Activated B cell treated with CpG ODN at 0.5 μM for 24 hours (primary cell): ENCODE measurements around the gene CCDC178. TPM values are rescaled to one million over a fixed set of nuclear protein-coding genes. Genes with fewer than 3 reads are reported as not detected.

Experiments
- ATAC-seq: fragments of 200-7000 bp; cut with Tn5 transposase; one replicate; pipeline ENCODE4 v1.10.0; 2021; ENCODE audit warnings: low read depth, mild to moderate bottlenecking, moderate library complexity
- CTCF ChIA-PET: fragments of 350-600 bp; sonication (Branson Sonifier 250); formaldehyde crosslinking; loops from one replicate; lab custom pipeline; 2021; ENCODE audit warnings: antibody characterized with exemption; lab: Charles Lee
- POLR2A ChIA-PET: fragments of 350-600 bp; sonication (Branson Sonifier 250); formaldehyde crosslinking; loops from one replicate; lab custom pipeline; 2021; ENCODE audit warnings: antibody characterized with exemption; lab: Charles Lee
- DNase-seq: peaks from one replicate; pipeline ENCODE4 v3.0.0; 2022
- H3K27ac Mint-ChIP-seq: one replicate; pipeline ENCODE4 v1.8.0; 2020; ENCODE audit warnings: mixed read lengths
- H3K27me3 Mint-ChIP-seq: one replicate; pipeline ENCODE4 v1.8.0; 2021; ENCODE audit warnings: mixed read lengths
- H3K36me3 Mint-ChIP-seq: one replicate; pipeline ENCODE4 v1.8.0; 2021; ENCODE audit warnings: low read depth, mixed read lengths
- H3K4me1 Mint-ChIP-seq: one replicate; pipeline ENCODE4 v1.8.0; 2021; ENCODE audit warnings: mixed read lengths
- H3K4me3 Mint-ChIP-seq: one replicate; pipeline ENCODE4 v1.8.0; 2020; ENCODE audit warnings: mild to moderate bottlenecking, mixed read lengths
- H3K9me3 Mint-ChIP-seq: one replicate; pipeline ENCODE4 v1.8.0; 2020; ENCODE audit warnings: mixed read lengths
- CTCF ChIP-seq: fragments of 200-600 bp; IDR thresholded peaks from one replicate; pipeline ENCODE4 v1.8.0; 2022; ENCODE audit warnings: antibody characterized with exemption, mild to moderate bottlenecking
- intact Hi-C: fragments of 100-400 bp; cut with micrococcal nuclease; formaldehyde crosslinking; loops from one replicate; pipeline ENCODE4 v1.15.1; 2024
- total RNA-seq: library from RNA; stranded (reverse); gene quantifications from 2 replicates; pipeline ENCODE4 v1.2.3, GENCODE V29; 2022

Gene CCDC178
- total RNA-seq, 1 donor from 2014 or later = not detected

GRCh38 chr18:33205777-33206176, 234.7 kb downstream of the CCDC178 start:
- no peak overlapping the region for H3K27ac Mint-ChIP-seq
- POLR2A ChIA-PET = no interaction called here
- H3K4me1 Mint-ChIP-seq = no peaks in the 10 kb centered on the region
- CTCF ChIA-PET = no interaction called here
- H3K36me3 Mint-ChIP-seq = no peaks in the 10 kb centered on the region
- no peak for TF ChIP-seq CTCF
- no peak for DNase-seq
- intact Hi-C loops = loop anchor here (10.0 kb wide), 1 partner anchor 491 kb away; no protein-coding TSS in a partner anchor
- peaks cover 12% of the 10 kb centered on the region for H3K27me3 Mint-ChIP-seq
- no peak for ATAC-seq
- no peak overlapping the region for H3K4me3 Mint-ChIP-seq
- H3K9me3 Mint-ChIP-seq = no peaks in the 10 kb centered on the region

GRCh38 chr18:33201509-33201926, 239.0 kb downstream of the CCDC178 start:
- Mint-ChIP-seq H3K36me3 (no peaks in the 10 kb centered on the region), H3K27me3 (peaks cover 12% of the 10 kb centered on the region), H3K4me3 (no peak overlapping the region), H3K27ac (no peak overlapping the region), H3K4me1 (no peaks in the 10 kb centered on the region), H3K9me3 (no peaks in the 10 kb centered on the region)
- no peak for TF ChIP-seq CTCF
- DNase-seq (no peak), ATAC-seq (no peak)
- POLR2A ChIA-PET = no interaction called here
- intact Hi-C loops = loop anchor here (10.0 kb wide), 1 partner anchor 487 kb away; no protein-coding TSS in a partner anchor
- CTCF ChIA-PET = no interaction called here

GRCh38 chr18:33195795-33196194, 244.7 kb downstream of the CCDC178 start:
- intact Hi-C loops = no loop called here

GRCh38 chr18:33194793-33195192, 245.7 kb downstream of the CCDC178 start:
- Mint-ChIP-seq H3K36me3 (no peaks in the 10 kb centered on the region), H3K27me3 (no peaks in the 10 kb centered on the region), H3K27ac (no peak overlapping the region), H3K9me3 (no peaks in the 10 kb centered on the region), H3K4me3 (no peak overlapping the region), H3K4me1 (no peaks in the 10 kb centered on the region)
- ChIA-PET CTCF (no interaction called here), POLR2A (no interaction called here)
- DNase-seq (no peak), ATAC-seq (no peak)
- TF ChIP-seq CTCF = no peak
- intact Hi-C loops = no loop called here

More at GRCh38 chr18:33195795-33196194, 244.7 kb downstream of the CCDC178 start:
- ATAC-seq (no peak), DNase-seq (no peak)
- H3K4me1 Mint-ChIP-seq = no peaks in the 10 kb centered on the region
- ChIA-PET POLR2A (no interaction called here), CTCF (no interaction called here)
- H3K9me3 Mint-ChIP-seq = no peaks in the 10 kb centered on the region
- TF ChIP-seq CTCF = no peak
- no peak overlapping the region for H3K27ac Mint-ChIP-seq
- no peak overlapping the region for H3K4me3 Mint-ChIP-seq
- no peaks in the 10 kb centered on the region for H3K27me3 Mint-ChIP-seq
- H3K36me3 Mint-ChIP-seq = no peaks in the 10 kb centered on the region

GRCh38 chr18:33184958-33185357, 255.6 kb downstream of the CCDC178 start:
- no peaks in the 10 kb centered on the region for H3K36me3 Mint-ChIP-seq
- POLR2A ChIA-PET = no interaction called here
- DNase-seq (no peak), ATAC-seq (no peak)
- no peak for TF ChIP-seq CTCF
- intact Hi-C loops = no loop called here
- no peak overlapping the region for H3K27ac Mint-ChIP-seq
- no peak overlapping the region for H3K4me3 Mint-ChIP-seq
- no peaks in the 10 kb centered on the region for H3K9me3 Mint-ChIP-seq
- no peaks in the 10 kb centered on the region for H3K27me3 Mint-ChIP-seq
- CTCF ChIA-PET = no interaction called here
- peaks cover 3% of the 10 kb centered on the region for H3K4me1 Mint-ChIP-seq
